Motor neuron (in vitro differentiated cells): ENCODE data around the gene C10orf53. TPM values are rescaled to one million over a fixed set of nuclear protein-coding genes. Genes with fewer than 3 reads are reported as not detected.
"Not testable (repeated sequence)": the region's sequence is repeated elsewhere in the genome, so short reads cannot be mapped to it uniquely, and the experiment has no call there.

Source experiments
- ATAC-seq, 8 experiments: fragments of 200-7000 bp; cut with Tn5 transposase; replicated peaks in 6 of 8; 2 replicates each; pipeline ENCODE4 v1.8.0; 2021; ENCODE audit warnings: mild to moderate bottlenecking in 8 of 8, moderate library complexity in 8 of 8
- H3K27ac ChIP-seq, 2 donors: fragments of 250-450 bp; sonication (Bioruptor Pico); 2 replicates each; pipeline ENCODE4 v1.9.0; 2021; ENCODE audit warnings: antibody characterized with exemption in 2 of 2, mild to moderate bottlenecking in 2 of 2, moderate library complexity in 1 of 2
- H3K4me1 ChIP-seq, 2 donors: fragments of 250-450 bp; sonication (Bioruptor Pico); replicated peaks in 1 of 2; 2 replicates each; pipeline ENCODE4 v1.6.1; 2021; ENCODE audit warnings: antibody characterized with exemption in 2 of 2, mild to moderate bottlenecking in 2 of 2, moderate library complexity in 1 of 2
- H3K4me3 ChIP-seq, 5 donors: fragments of 250-450 bp; sonication (Bioruptor Pico); 2 replicates each; pipeline ENCODE4 v1.9.0; 2021; ENCODE audit warnings: antibody characterized with exemption in 5 of 5, mild to moderate bottlenecking in 5 of 5, moderate library complexity in 4 of 5
- WGBS, 10 experiments: fragments of 450-650 bp; shearing (Covaris generic); methylation state at CpG; one replicate each; pipeline ENCODE4 v1.0.0; 2022; 5-methylcytosine and 5-hydroxymethylcytosine counted together
- in situ Hi-C, 9 experiments: fragments of 400-800 bp; cut with MboI; loops; one replicate each; pipeline ENCODE4 v1.15.0; 2021; ENCODE audit warnings: low sequenced_read_pairs in 9 of 9, low pct_unique_long_range_greater_than_20kb in 2 of 9; ENCODE audit not compliant: unreplicated experiment in 9 of 9
- total RNA-seq, 8 experiments: library from RNA; unstranded; fragments of 300-600 nt; gene quantifications; 2 replicates each; pipeline versions ENCODE4 v1.2.3 to v1.2.4, GENCODE V29; 2022

The C10orf53 gene
- total RNA-seq, 8 experiments from 2014 or later, result 0.21 to 0.76 (median 0.49) TPM; not detected in 3

DNA sequence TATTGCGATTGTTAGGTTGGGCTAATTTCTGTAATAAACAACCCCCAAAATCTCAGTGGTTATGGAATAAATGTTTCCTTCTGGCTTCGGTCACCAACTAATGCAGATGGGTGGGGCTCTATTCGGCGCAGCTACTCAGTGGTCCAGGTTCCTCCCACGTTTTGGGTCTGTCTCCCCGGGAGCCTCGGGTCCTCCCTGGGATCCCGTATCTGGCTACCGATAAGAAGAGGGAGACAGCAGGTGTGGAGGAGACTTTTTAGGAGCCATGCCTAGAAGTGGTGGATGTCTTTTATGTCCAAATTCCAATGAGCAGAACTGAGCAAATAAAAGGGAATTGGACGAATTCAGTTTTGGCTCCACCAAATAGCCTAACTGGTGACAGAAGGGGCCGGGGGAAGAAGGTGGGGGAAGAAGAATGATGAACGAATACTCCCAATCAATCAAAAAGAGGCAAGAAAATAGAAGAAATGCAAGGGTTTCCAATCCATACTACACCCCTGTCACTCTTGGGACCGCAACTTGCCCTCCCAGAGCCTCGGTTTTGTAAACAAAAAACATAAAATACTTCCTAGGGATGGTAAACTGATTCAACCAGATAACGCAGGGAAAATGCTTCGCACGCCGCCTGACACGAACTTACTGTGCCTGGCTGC lies 498 bp upstream of the C10orf53 start:
- ATAC-seq, result peak in 1 of 8 experiments; percentile 25
- 14 to 47% (median 22%) methylated on average over 4 to 15 of the region's 19 CpGs; no CpG with 5 or more reads in 1 of the 10 experiments for WGBS, 10 experiments
- in situ Hi-C loops, result no loop called here
- Histone ChIP-seq H3K27ac (no peak overlapping the region), H3K4me3 (peak overlapping the region; percentile 2 to 25 (median 16)), H3K4me1 (peaks cover 0 to 5% of the 10 kb centered on the region in 2 donors)

DNA sequence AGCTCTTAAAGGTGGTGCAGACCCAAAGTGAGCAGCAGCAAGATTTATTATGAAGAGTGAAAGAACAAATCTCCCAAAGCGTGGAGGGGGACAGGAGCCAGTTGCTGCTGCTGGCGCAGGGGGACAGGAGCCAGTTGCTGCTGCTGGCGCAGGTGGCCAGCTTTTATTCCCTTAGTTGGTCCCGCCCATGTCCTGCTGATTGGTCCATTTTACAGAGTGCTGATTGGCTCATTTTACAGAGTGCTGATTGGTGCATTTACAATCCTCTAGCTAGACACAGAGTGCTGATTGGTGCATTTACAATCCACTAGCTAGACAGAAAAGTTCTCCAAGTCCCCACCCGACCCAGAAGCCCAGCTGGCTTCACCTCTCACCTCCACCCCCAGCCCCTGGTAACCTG lies 3.0 kb downstream of the C10orf53 start:
- H3K27ac ChIP-seq, in situ Hi-C loops, H3K4me1 ChIP-seq, H3K4me3 ChIP-seq, ATAC-seq: not testable (repeated sequence)
- 100% methylated on average over 1 of the region's 5 CpGs; no CpG with 5 or more reads in 9 of the 10 experiments for WGBS, 10 experiments

DNA sequence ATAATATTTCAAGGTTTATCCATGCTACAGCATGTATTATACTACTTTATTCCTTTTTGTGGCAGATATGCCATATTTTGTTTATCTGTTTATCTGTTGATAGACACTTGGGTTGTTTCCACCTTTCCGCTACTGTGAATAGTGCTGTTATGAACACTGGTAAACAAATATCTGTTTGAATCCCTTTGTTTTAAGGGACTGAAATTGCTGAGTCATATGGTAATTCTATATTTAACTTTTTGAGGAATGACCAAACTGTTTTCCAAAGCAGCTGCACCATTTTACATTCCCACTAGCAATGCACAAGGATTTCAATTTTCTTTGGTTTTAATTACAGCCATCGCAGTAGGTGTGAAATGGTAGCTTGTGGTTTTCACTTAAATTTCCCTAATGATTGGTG lies 3.4 kb downstream of the C10orf53 start:
- 40 to 100% (median 100%) methylated on average over 1 to 2 of the region's 2 CpGs; no CpG with 5 or more reads in 1 of the 10 experiments for WGBS, 10 experiments
- H3K4me3 ChIP-seq, result no peak overlapping the region
- in situ Hi-C loops, result no loop called here
- no peak overlapping the region for H3K27ac ChIP-seq
- no peak for ATAC-seq
- H3K4me1 ChIP-seq, result peaks cover 0 to 5% of the 10 kb centered on the region in 2 donors

DNA sequence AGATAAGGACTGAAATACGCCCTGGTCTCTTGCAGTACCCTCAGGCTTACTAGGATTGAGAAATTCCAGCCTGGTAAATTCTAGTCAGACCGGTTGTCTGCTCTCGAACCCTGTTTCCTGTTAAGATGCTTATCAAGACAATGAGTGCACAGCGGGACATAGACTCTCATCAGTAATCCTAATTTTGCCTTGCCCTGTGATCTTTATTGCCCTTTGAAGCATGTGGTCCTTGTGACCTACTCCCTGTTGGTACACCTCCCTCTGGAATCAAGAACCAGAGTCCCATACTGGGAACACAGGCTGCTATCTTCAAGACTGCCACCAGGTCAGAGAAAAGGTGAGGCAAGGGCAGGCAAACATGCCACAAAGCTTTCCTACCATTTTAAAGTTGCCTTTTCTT lies 7.2 kb downstream of the C10orf53 start:
- WGBS, 10 experiments, result 0 to 83% (median 63%) methylated on average over 1 to 4 of the region's 4 CpGs; no CpG with 5 or more reads in 3 of the 10 experiments
- Histone ChIP-seq H3K27ac (no peak overlapping the region), H3K4me1 (peaks cover 12 to 15% of the 10 kb centered on the region in 2 donors), H3K4me3 (no peak overlapping the region)
- ATAC-seq, result no peak
- in situ Hi-C loops, result no loop called here

DNA sequence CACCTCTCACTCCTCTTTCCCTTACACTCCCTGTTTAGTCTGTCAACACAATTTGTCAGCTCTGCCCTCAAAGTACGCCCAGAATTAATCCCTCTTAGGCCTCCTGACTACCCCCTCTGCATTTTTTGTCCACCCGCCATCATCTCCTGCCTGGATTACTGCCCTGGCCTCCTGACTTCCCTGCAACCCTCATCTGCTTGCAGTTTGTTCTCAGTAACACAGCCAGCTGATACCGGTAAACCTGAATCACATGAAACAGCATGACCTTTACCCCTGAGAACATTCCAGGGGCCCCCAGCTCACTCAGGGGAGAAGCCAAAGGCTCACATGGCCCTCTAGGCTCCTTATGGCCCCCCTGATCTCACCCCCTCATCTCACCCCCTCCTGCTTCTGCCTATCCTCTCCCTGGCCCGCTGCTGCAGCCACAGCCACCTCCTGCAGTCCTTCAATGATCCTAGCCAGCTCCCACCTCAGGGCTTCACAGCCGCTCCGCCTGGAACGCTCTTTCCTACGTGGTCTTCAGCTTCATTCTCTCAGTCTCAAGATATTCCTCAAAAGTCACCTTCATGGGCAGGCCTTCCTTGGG lies 8.9 kb downstream of the C10orf53 start:
- H3K4me1 ChIP-seq, result peaks cover 12 to 15% of the 10 kb centered on the region in 2 donors
- WGBS, 10 experiments, result 0 to 79% (median 28%) methylated on average over 2 to 6 of the region's 8 CpGs; no CpG with 5 or more reads in 6 of the 10 experiments
- ATAC-seq, result peak in 5 of 8 experiments; percentile 42 to 70 (median 54)
- in situ Hi-C loops, result no loop called here
- no peak overlapping the region for H3K4me3 ChIP-seq
- H3K27ac ChIP-seq, result no peak overlapping the region

DNA sequence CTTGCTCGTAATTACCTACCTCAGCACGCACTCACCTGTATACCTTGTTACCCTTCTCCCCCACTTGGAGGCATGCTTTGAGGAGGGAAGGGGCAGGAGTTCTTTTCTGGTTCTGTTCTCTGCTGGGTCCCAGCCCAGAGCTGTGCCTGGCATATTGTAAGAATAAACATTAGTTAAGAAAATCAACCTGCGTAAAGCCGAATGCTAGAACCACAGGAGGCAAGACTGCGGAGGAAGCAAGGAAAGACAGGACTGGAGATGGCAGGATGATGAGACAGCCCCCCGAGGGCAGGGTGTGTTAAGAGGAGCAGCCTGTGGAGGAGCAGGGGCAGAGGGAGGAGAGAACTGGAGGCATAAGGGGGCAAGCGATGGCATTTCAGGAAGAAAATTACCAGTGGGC lies 9.5 kb downstream of the C10orf53 start:
- 7 to 80% (median 62%) methylated on average over 1 to 6 of the region's 7 CpGs; no CpG with 5 or more reads in 1 of the 10 experiments for WGBS, 10 experiments
- Histone ChIP-seq H3K4me3 (no peak overlapping the region), H3K27ac (no peak overlapping the region), H3K4me1 (peaks cover 12 to 15% of the 10 kb centered on the region in 2 donors)
- in situ Hi-C loops, result no loop called here
- no peak for ATAC-seq

DNA sequence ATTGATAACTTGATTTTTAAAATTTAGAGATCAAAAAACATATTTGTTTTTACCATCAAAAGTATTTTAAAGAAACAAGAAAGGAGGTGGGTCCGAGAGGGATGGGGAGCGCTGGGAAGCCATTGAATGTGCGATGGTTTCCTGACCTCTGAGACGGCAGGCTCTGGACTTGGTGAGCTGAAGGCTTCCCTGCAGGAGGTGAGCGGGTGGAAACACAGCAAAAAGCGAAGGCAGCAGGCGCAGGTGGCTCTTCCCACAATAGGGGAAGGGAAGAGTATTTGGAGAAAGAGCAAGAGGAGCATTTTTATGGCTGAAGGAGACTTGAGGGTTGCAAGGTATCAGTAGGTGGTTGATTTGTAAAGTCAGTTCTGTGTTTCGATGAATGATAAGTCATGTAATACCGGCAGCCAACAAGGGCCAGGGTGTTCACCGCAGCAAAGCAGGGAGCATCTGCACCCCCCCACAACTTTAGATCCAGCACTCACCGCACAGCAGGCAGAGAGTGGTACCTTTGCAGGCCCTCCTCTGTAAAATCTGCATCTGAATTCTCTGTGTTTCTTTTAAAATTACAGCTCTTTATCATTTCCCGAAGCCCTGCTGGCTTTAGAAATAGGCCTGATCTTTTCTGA lies 10.5 kb downstream of the C10orf53 start:
- H3K27ac ChIP-seq, result no peak overlapping the region
- H3K4me1 ChIP-seq, result peaks cover 12 to 15% of the 10 kb centered on the region in 2 donors
- 0 to 75% (median 37%) methylated on average over 3 to 12 of the region's 12 CpGs for WGBS, 10 experiments
- in situ Hi-C loops, result no loop called here
- ATAC-seq, result no peak
- no peak overlapping the region for H3K4me3 ChIP-seq

DNA sequence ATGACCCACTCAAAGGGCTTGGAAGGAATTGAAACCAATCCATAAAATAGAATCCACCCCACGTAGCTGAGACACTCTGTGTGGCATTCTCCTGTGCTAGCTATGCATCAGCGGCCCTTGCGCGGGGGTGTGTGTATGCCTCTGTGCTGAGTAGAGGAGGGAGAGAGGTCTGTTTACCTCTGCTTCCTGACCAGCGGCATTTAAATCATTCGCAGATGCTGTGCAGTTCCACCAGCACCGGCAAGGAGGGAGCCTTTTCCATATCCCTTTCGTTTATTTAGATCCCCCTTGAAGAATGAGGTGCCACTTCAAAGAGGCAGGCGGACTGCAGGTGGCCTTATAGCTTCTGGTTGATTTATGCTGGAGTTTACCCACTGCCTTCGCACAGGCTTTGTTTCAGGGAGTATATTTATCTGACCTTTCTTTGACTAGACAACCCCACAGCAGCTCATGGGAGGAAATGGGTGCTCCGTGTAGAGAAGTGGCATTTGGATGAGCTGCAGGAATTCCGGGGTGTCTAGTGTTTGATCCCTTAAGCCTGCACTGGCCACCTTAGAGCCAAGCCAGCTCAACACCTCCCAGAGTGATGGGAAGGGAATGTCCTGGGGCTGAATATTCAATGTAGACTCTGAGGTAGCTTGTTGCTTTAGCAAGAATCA lies 11.4 kb downstream of the C10orf53 start:
- 0 to 40% (median 15%) methylated on average over 1 to 10 of the region's 12 CpGs; no CpG with 5 or more reads in 2 of the 10 experiments for WGBS, 10 experiments
- H3K27ac ChIP-seq, result peak overlapping the region in 1 of 2 donors; percentile 56
- peaks cover 12 to 15% of the 10 kb centered on the region in 2 donors for H3K4me1 ChIP-seq
- in situ Hi-C loops, result no loop called here
- ATAC-seq, result peak in 7 of 8 experiments; percentile 26 to 95 (median 88)
- H3K4me3 ChIP-seq, result no peak overlapping the region

DNA sequence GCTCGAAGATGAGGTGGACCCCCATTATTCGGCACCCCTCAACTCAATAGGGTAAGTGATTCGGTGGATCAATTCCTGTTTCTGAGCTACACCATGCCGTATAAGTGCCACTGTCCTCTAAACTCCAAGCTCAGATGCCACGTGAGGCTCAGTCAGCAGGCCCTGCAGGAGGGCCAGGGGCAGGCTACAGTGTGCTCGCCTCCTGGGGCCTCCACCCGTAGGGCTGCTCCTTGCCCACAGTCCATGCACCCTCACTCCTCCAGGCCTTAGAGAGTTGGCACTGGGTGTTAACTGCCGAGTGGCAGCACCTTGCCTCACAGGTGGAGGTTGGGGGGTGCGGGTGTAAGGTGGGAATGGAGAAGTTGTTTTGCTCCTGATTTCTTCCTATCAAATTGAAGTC lies 12.1 kb downstream of the C10orf53 start:
- Histone ChIP-seq H3K4me3 (no peak overlapping the region), H3K4me1 (peaks cover 12 to 15% of the 10 kb centered on the region in 2 donors), H3K27ac (no peak overlapping the region)
- WGBS, 10 experiments, result 30 to 83% (median 50%) methylated on average over 1 to 3 of the region's 9 CpGs; no CpG with 5 or more reads in 6 of the 10 experiments
- ATAC-seq, result no peak
- in situ Hi-C loops, result no loop called here

DNA sequence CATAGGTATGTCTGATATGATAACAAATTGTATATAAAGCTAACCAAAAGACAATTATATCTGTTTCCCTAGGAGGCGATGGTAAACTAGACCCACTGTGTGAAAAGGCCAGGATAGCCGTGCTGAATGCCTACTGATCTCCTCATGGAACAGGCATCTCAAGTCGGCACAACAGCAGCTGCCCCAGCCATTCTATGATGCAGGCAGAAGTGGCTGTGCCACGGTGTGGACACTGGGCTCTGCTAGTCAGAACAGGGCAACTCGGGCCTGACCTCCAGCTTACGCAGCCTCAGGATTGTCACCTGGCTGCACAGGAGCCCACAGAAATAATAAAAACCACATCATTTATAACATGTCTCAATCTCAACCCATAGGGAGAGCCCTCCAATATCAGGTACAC lies 15.0 kb downstream of the C10orf53 start:
- no peak for ATAC-seq
- 0 to 90% (median 81%) methylated on average over 1 to 5 of the region's 6 CpGs; no CpG with 5 or more reads in 2 of the 10 experiments for WGBS, 10 experiments
- in situ Hi-C loops, result no loop called here

DNA sequence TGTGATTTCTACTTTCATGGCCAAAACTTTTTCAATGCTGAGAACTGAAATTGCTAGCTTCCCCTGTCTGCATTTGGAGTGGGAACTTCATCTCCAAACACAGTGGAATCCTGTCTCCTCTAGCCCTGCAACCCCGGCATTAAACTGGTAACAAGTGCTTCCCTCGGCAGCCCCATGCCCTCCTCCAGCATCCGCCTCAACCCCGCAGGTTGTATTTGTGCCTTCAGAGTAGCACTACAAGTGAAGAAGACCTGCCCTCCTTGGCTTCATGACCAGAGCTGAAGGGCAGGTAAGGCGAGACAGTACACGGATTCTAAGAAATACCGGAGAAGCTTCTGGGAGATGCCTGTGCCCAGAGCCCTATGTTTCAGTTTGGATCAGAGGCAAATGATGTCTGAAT lies 16.9 kb downstream of the C10orf53 start:
- no peak for ATAC-seq
- Histone ChIP-seq H3K4me3 (no peak overlapping the region), H3K27ac (no peak overlapping the region), H3K4me1 (no peaks in the 10 kb centered on the region)
- in situ Hi-C loops, result no loop called here
- WGBS, 10 experiments, result 78 to 100% (median 92%) methylated on average over 1 to 7 of the region's 7 CpGs; no CpG with 5 or more reads in 6 of the 10 experiments

More for the DNA sequence above, 15.0 kb downstream of the C10orf53 start:
- Histone ChIP-seq H3K27ac (no peak overlapping the region), H3K4me1 (peaks cover 9 to 15% of the 10 kb centered on the region in 2 donors), H3K4me3 (no peak overlapping the region)

DNA sequence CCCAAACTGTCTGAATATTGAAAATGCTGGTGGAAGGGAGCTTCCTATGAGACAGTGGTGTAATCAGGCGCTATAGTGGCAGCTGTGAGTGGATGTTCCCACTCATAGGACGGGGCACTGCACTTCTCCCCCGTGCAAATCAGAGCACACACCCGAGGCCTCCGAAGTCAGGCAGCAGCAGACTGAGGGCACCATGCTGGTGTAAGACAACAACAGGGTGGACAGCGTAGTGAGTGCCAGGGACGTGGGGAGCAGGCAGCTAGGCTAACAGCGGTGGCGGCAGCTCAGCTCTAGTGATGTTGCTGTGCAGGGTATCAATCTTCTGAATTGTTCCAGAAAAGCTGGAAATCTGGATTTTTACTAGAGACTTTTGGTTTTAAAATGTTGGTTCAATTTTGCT lies 19.2 kb downstream of the C10orf53 start:
- in situ Hi-C loops, result no loop called here
- WGBS, 10 experiments, result 0 to 95% (median 73%) methylated on average over 1 to 5 of the region's 9 CpGs; no CpG with 5 or more reads in 6 of the 10 experiments
- no peak for ATAC-seq
- H3K4me3 ChIP-seq, result no peak overlapping the region
- H3K4me1 ChIP-seq, result no peaks in the 10 kb centered on the region
- H3K27ac ChIP-seq, result no peak overlapping the region

DNA sequence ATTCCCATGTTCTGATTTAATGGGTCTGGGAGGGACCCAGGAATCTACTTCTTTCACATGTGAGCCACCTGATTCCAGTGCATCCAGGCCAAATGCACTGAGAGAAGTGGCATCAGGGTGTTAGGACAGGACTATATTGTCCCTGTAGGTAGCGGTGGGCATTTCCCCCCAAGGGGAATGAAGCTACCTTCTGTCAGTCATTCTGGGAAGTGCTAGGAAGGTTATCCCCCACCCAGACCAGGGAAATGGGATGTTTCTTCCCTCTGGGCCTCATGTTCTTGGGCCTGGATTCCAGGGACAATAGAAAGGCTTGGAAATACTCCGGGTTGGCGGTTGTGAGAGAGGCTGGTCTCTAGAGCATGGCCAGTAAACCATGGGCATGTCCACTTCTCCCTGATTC lies 20.8 kb downstream of the C10orf53 start:
- Histone ChIP-seq H3K4me3 (no peak overlapping the region), H3K27ac (no peak overlapping the region), H3K4me1 (no peaks in the 10 kb centered on the region)
- in situ Hi-C loops, result no loop called here
- ATAC-seq, result no peak
- WGBS, 10 experiments, result 80 to 100% (median 100%) methylated on average over 1 of the region's 3 CpGs; no CpG with 5 or more reads in 7 of the 10 experiments
